CD4-positive, alpha-beta T cell treated with Interleukin-21 for 1 hour (primary cell): ENCODE results near the gene TUG1.

ENCODE experiments used
- DNase-seq: peaks from one replicate; pipeline ENCODE4 v3.0.0-alpha.2; 2020

TUG1 gene

DNA sequence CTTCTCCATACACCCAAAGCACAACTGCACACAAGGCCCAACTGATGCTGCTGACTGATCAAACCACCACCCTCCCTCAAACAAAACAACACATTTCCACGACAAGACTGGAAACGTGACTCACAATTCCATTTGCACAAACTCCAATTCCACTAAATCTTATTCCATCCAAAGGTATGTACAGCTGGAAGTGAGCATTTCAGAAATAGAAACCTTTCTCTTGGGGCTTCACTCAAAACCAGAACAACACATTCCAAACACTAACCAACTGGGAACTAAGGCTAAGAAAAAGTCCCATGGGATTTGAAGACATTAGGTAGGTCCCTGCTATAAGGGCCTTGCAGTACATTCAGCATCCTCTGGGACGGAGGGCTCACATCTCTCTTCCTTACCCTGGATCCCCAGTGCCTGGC lies 20.1 kb upstream of the TUG1 start:
- DNase-seq, result no peak

DNA sequence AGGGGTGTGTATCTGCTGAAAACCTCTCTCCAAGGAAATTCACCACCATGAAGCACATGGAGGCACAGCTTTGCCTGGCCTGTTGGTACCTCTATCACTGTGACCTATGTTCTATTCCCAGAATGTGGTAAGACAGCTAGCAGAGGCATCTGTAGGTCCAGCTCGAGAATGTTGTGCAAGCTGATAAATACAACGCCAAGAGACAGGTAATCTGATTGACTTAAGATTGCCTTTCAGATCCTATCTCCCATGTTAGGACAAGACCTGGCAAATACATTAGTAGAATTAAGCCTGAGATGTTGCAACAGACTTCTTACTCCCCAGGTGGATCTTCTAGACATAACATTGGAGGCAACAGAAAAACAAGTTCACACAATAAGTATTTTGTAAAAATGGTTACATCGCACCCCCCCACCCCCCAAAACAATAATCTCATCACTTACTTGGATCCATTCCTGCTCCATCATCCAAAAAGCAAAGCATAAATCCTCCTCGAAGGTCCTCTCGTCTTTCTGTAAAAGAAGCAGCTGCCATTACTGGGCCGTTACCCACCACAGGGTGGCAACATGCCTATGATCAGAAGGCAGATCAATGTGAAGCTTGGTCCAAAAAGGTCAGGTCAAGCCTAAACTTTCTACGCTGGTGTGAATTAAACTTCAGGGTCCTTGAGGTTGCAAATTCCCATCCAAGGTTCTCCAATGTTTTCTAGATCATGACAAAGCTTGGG lies 19.0 kb upstream of the TUG1 start:
- DNase-seq, result no peak

DNA sequence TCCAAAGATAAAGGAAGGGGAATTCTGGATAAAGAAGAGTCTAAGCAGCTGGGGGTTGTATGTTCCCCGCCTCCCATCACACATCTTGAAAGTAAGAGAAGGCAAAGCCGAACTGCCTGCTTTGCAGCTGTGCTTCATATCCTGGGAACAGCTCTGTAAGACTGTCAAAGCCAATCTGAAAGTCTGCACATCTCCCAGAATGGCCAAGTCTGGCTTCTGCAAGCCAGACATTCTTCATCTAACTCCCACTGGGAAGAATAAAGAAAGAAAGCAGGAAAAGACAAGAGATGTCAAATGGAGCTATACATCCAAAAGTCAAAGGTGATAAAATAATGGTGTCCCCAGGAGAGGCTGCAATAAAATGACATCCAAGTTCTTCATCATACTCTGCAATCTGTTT lies 15.9 kb upstream of the TUG1 start:
- DNase-seq, result no peak

DNA sequence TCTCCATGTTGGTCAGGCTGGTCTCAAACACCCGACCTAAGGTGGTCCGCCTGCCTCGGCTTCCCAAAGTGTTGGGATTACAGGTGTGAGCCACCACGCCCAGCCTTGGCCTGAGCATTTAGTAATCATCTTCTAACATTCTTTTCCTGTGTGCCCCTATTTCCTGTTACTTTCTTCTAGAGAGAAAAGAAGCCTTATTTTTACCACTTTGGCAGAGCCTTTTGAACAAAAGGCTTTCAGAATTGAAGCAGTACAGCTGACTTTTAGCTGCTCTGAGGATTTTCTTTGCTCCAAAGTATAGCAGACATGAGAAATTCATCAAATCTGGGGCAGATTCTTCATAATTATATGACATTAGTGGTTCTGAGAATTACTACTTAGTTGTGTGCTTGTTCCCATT lies 13.9 kb upstream of the TUG1 start:
- DNase-seq, result no peak

DNA sequence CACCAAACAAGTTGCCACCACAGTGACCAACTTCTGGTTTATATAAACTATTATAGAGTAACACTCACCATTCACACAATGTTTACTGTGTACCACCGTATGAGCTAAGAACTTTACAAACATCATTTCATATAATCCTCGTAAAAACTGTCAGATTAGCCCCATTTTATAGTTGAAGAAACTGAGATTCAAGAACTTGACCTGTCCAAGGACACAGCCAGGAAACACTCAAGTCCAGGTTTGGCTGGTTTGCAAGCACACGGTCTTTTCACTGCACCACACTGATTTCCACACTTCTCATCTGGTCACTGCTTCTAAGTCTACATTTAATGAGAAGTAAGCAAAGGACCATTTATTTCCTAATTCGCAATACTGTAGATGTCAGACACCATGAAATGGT lies 4.2 kb upstream of the TUG1 start:
- no peak for DNase-seq

DNA sequence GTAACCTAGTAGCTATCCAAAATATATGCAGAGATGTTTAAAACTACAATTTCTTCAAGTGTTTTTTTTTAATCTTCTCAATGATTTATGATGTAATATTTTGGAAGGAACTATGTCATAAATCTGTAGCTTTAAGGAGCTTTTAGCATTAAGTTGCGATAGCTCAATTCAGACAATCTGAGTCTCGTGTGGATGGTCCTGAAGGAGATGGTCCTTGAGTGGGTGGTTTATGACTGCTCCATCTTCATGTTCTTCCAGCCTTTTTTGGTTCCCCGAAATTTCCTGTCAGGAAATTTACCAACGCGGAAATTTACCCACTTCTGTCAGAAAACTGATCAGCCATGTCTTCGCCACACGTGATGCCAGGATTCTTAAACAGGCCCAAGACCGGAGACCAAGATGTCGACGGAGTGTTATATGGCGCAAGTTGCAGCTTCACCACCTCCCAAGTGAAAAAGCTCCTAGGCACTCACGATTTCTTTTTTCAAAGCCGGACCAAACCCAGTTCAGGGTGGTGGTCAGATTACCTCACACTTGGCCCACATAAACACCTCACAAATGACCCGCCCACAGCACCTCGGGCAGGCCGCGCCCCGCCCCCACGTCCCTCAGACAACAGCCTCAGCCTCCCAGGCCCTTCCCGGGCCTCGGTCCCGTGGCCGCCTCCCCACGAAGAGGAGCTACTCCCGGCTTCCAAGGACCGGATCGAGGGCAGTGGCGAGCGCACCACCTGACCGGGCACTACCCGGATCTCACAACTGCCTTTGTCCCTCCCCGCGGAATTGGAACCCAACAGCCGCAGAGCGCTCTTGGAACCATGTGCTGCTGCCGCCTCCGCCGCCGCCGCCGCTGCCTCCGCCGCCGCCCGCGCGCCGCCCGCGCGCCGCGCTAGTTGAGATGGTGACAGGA lies 796 bp upstream of the TUG1 start, which contains the start of gene MORC2:
Gene MORC2 (minus strand): TSS at position 760 of the 909 bp plus-strand sequence. CDS start 885 bp downstream, outside the sequence.
- DNase-seq, result no peak

DNA sequence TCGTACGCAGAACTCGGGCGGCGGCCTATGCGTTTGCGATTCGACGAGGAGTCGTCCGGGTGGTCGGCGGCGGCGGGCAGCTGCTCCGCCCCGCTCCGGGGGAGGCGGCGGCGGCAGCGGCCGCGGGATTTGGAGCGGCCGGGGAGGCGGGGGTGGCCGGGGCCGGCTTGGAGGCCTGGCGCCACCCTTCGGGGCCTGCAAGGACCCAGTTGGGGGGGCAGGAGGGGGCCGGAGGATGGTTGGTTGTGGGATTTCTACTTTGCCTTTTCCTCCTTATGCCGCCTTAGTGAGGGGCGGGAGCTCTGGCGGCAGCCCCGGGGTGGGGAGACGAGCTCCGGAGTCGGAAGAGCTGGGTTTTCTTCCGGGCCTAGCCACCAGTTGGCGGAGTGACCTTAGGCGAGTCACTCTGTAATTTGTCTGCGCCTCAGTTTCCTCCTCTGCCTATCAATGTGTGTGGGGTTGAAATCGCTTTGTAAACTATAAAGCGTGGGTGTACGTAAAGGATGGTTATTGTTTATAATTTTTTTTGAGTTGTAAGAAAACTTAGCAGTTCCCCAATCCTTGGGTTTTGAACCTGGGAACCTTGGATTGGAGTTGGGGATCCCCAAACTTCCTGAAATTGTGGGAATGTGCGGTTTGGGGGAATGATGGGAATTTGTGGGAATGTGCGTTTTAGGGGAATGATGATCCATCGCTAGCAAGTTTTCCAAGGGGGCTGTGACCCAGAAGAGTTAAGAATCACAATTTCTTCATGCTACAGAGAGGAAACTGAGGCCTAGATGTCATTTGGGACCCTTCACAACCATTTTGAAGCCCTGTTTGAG lies 679 bp downstream of the TUG1 start:
- peak; percentile 56 for DNase-seq

DNA sequence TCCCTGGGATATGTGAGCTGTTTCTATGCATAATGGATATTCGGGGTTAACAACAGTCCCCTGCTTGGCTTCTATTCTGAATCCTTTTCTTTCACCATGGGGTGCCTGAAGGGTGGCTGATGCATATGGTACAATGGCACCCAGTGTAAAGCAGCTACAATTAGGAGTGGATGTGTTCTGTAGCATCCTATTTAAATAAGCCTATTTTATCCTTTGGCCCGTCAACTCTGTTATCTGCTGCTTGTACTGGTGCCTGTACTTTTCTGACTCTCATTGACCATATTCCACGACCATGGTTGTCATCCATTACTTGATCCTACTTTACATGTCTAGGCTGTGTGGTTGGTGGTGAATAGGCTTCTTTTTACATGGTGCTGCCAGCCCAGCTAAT lies 1.3 kb downstream of the TUG1 start:
- no peak for DNase-seq

DNA sequence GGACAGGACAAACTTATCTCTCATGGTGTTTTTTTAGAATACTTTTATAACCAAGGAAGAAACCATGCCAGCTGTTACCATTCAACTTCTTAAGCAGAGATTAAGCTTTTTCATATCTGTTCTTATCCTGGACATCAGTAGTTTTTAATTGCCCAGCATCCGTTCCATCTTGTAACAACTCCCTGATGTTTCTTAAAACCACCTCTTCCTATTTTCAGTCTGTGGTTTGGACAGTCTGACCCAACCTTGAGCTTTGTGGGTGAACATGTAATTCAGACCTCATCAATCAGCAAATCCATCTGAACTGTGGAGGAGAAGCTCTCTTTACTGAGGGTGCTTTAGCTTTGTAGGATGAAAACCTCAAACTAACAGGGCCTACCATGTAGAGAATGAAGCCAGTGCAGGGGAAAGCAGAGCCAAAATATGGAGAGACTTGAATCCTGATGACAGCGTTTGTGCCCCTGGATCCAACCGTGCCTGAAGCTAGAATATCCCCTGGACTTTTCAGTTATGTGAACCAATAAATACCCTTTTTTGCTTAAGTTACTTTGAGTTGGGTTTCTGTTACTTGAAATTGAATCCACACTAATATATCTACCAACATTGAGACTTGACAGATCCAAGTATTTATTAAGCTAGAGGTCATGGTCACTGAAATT lies 9.4 kb downstream of the TUG1 start:
- DNase-seq, result no peak

DNA sequence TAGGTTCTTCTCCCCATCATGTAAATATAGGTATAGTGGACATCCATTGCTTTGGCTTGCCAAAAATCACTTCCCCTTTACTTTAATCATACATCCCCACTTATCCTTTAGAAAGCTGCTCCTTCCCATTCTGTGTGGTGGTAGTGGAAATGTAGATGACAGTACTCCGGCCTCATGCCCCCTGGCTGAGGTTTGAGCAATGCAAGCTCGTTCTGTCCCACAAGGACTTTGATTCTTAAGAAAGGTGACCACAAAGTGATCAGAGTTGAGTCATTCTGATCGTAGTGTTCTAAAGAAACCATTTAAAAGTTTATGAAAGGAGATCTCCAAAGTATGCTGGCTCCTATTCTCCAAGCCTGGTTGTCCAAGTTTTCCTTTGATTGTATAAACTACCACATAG lies 10.9 kb downstream of the TUG1 start:
- DNase-seq, result no peak

DNA sequence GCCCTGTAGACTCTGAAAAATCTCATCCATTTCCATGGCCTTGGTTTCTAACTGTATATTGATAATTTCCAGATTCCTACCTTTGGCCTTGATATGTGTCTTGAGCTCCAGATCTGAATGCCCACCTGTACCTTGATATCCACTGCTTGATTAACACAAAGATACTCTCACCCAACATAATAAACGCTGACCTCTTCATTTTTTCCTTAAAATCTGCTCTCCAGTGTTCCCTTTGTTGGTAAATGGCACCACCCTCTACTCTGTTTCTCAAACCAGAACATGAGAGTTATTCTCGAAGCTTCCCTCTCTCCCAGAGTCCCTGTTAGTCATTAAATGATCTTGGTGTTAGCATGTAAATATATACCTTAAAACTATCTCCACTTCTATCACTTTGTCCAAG lies 13.4 kb downstream of the TUG1 start:
- DNase-seq, result no peak

DNA sequence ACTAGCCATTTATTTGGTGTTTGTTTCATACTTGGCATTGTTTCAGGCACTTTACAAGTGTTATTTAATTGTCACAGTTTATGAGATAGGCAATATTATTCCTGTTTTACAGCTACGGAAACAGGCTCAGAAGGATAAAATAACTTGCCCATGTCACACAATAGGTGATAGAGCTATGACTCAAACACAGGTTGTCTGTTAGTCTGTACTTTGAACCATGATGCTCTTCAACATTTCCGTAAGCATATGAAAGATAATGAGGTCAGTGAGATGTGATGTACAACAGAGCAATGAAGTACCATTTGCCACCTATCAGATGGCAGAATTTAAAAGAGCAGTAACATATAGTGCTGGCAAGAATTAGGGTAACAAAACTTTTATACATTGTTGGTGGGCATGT lies 15.3 kb downstream of the TUG1 start:
- DNase-seq, result no peak

DNA sequence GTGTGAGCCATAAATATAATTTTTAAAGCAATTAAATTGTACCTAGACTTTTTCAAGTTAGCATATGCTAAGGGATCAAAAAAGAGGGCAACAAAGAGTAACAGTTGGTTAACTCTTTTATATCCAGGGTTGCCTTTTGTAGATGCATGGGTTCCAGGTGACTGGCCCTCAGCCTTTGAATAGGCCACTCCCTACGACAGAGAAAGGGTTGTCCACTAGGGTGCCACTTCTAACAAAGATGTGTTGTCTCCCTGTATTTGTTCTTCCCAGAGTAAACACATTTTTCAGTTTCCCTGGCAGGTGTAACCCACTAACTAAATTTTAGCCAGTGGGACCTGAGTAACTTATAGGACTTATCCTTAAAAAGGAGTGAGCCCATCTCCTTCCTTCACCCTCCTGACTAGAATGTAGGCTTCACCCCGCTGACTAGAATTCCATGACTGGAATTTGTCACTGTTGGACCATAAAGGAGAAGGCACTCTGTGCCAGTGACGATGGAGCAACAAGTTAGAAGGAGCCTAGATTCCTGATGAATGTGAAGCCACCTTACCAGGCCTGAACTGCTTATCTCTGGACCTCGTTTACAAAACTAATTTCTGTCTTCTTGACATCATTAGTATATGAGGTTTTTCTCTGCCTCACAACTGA lies 16.6 kb downstream of the TUG1 start:
- DNase-seq, result no peak

DNA sequence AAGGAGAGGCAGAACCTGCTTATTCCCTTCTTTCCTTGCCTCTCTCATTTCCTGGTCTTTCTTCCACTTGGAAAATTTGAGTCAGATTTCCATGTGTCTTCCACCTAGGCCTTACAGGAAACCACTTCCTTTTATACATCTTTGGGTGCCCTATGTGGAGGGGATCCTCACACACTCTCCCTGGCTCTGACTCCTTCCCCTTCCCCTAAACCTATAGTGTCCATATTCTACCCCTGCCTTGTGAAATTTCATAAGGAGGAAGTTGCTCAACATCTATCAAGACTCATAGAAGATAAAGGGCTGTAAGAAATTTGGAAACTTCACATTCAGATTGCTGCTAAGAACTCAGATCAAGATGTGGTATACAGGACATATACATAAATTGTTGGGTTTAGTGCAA lies 20.4 kb downstream of the TUG1 start:
- no peak for DNase-seq

DNA sequence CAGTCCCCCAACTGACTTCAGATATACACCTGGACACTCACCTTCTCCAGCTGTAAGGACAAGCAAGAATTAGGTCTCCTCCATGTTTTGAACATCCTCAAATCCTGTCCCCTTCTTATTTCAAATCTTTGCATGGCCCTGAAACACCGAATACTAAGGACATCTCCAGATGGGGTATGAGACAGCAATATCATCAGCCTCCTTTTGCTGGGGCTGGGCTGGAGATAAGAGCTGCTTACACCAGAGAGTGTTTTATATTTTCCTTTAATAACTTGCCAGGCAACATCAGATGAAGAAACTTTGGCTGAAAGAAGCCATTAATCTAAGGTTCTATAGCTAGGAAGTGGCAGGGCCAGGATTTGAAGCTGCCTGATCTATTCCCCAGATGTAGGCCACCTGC lies 21.6 kb downstream of the TUG1 start:
- no peak for DNase-seq

DNA sequence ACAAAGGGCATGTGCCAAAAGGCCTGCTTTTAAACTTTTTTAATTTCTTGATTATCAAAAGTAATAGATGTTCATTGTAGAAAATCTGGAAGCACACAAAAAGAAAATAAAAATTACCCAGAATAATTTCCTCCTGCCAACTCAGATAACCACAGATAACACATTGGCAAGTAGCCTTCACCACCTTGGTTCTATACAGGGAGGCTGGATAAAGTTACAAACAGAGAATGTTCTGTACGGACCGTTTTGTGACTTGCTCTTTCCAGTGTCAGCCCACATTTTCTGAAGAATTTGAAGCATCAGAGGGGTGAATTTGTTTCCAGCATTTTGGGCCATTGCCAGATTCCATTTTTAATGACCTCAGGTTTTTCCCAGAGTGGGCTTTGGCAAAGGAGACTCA lies 23.5 kb downstream of the TUG1 start:
- no peak for DNase-seq

DNA sequence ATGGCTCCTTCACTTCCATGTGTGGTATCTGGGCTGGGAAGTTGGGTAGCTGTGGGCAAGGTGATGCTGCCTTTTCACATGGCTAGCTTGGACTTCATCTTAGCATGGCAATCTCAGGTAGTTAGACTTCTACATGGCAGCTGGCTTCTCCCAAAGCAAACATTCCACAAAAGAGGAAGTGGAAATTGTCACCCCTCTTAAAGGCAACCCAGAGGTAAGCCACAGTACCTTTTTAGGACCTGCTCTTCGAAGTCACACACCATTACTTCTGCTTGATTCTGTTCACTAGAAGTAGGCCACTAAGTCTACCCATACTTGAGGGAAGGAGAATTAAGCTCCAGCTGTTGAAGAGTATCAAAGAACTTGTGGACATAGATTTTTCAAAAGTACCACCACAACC lies 25.9 kb downstream of the TUG1 start:
- no peak for DNase-seq

DNA sequence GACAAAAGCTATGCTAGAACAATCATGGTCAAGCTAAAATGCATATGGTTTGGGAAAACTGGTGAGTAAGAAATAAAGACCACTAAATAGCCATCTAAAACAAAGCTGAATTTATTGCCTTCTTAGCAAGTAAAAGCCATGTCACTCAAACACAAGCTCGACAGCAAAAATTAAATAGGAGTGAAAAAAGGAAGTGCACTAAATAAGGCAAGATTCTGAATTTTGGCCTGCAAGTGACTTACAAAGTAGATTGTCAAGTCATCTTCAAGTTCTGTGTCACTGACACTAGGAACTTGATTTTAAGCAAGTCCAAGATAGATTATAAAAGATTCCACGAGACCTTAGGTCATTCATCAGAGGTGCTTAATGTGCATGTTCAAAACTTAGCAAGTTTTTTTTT lies 27.4 kb downstream of the TUG1 start:
- no peak for DNase-seq

DNA sequence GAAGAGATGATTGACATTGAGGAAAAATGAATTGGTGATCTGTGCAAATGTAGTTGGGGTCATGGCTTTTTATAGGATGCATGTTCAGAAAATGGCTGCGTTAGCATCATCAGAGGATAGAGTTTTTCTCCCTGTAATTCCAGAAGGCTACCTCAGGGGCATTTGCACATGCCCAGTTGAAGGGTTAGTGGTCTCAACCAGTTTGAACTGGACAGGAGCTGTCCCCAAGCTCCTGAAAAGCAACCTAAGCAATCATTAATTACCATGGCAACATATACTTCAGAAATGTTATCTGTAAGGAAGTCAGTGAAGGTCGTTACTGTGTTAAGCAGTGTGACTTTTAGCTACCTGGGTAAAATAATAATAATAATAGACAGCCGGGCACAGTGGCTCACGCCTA lies 29.3 kb downstream of the TUG1 start:
- no peak for DNase-seq

DNA sequence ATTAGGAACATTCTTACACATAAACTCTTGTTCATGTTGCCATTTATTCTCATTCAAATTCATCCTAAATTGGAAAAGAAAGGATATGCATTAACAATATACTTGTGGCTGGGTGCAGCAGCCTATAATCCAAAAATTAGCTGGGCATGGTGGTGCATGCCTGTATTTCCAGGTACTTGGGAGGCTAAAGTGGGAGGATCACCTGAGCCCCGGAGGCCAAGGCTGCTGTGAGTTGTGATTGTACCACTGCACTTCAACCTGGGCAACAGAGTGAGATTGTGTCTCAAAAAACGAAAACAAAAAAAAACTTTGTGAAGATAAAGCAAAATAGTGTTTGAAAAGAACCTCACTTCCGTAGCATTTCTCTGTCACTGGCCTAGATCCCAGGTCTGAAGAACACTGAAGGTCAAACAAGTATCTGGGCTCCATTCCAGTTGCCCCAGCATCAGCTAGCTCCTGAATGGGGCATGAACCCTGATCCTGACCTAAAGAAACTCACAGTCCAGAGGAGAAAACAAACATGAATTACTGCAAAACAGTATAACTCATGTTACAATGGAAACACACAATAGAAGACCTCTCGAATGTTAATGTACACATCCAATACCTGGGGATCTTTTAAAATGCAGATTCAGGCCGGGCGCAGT lies 32.2 kb downstream of the TUG1 start:
- no peak for DNase-seq

DNA sequence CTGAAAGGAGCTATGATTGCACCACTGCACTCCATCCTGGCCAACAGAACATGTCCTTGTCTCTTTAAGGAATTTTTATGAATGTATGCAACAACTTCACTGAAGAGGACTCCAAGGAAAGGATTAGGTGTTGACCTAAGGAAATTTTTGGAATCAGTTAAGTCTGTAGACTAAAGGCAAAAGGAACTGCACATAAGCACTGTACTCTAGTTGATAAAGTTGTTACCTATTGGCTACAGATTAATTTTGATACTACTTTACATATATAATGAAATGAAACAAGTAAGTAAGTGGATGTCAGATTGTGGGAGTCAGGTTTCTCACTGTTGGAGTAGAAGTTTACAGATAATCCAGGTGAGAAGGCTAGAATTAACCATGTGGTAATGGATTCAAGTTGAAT lies 36.5 kb downstream of the TUG1 start:
- no peak for DNase-seq
